Keratinocyte (primary cell): ENCODE measurements around the gene MTIF2. TPM values are rescaled to one million over a fixed set of nuclear protein-coding genes. Genes with fewer than 3 reads are reported as not detected.

Source experiments
- DNase-seq: peaks from one replicate; pipeline ENCODE4 v3.0.0-alpha.2; 2011; ENCODE audit warnings: low read depth, missing footprints, low spot score
- FAIRE-seq: peaks from 2 replicates; lab custom pipeline; 2011; peaks lifted over from hg19 to GRCh38; lab: Jason Lieb, UNC
- H2AFZ ChIP-seq: 2 replicates; pipeline ENCODE4 v1.6.0; 2012; ENCODE audit warnings: low read length, control low read depth, inconsistent platforms; ENCODE audit not compliant: control insufficient read depth
- H3K27ac ChIP-seq: 2 replicates; pipeline ENCODE4 v1.5.1; 2011; ENCODE audit warnings: low read length; ENCODE audit not compliant: control insufficient read depth, insufficient read depth
- H3K27me3 ChIP-seq: 3 replicates; pipeline ENCODE4 v1.6.0; 2011; ENCODE audit warnings: low read length; ENCODE audit not compliant: control insufficient read depth, insufficient read depth; ENCODE audit errors: extremely low read depth
- H3K36me3 ChIP-seq, 2 experiments: 2 replicates in 1 of 2; 3 replicates in 1 of 2; pipeline ENCODE4 v1.5.1; 2011; ENCODE audit warnings: low read length in 2 of 2, mild to moderate bottlenecking in 1 of 2; ENCODE audit not compliant: control insufficient read depth in 2 of 2, insufficient read depth in 2 of 2; ENCODE audit errors: extremely low read depth in 1 of 2
- H3K4me1 ChIP-seq: 3 replicates; pipeline ENCODE4 v1.5.1; 2011; ENCODE audit warnings: low read length; ENCODE audit not compliant: control insufficient read depth, insufficient read depth; ENCODE audit errors: extremely low read depth
- H3K4me2 ChIP-seq: 3 replicates; pipeline ENCODE4 v1.6.0; 2011; ENCODE audit warnings: low read depth, low read length; ENCODE audit not compliant: control insufficient read depth, insufficient read depth; ENCODE audit errors: extremely low read depth
- H3K4me3 ChIP-seq, 3 experiments: fragments of 200-600 bp in 1 of 3; sonication (generic) in 1 of 3; 2 replicates in 2 of 3; 3 replicates in 1 of 3; pipeline ENCODE4 v1.5.1; 2011 to 2016; ENCODE audit warnings: low read length in 3 of 3, mild to moderate bottlenecking in 3 of 3, control low read depth in 2 of 3, inconsistent platforms in 1 of 3, low read depth in 1 of 3, mixed read lengths in 1 of 3, mixed run types in 1 of 3, moderate library complexity in 1 of 3; ENCODE audit not compliant: control insufficient read depth in 2 of 3, insufficient read depth in 2 of 3; ENCODE audit errors: extremely low read depth in 1 of 3
- H3K79me2 ChIP-seq: 2 replicates; pipeline ENCODE4 v1.6.0; 2012; ENCODE audit warnings: low read length; ENCODE audit not compliant: control insufficient read depth, insufficient read depth
- H3K9ac ChIP-seq: 3 replicates; pipeline ENCODE4 v1.6.0; 2011; ENCODE audit warnings: low read length; ENCODE audit not compliant: control insufficient read depth, insufficient read depth; ENCODE audit errors: extremely low read depth
- H3K9me1 ChIP-seq: 3 replicates; pipeline ENCODE4 v1.6.0; 2011; ENCODE audit warnings: low read length; ENCODE audit not compliant: control insufficient read depth, insufficient read depth; ENCODE audit errors: extremely low read depth
- H3K9me3 ChIP-seq: 2 replicates; pipeline ENCODE4 v1.5.1; 2012; ENCODE audit warnings: low read depth, low read length; ENCODE audit not compliant: control insufficient read depth
- H4K20me1 ChIP-seq: 3 replicates; pipeline ENCODE4 v1.6.0; 2011; ENCODE audit warnings: low read length; ENCODE audit not compliant: control insufficient read depth, insufficient read depth; ENCODE audit errors: extremely low read depth
- CTCF ChIP-seq, 3 experiments: IDR thresholded peaks in 1 of 3; conservative IDR thresholded peaks in 1 of 3; optimal IDR thresholded peaks in 1 of 3; 2 replicates in 2 of 3; 3 replicates in 1 of 3; pipeline versions ENCODE3 to v1.5.1; 2011; ENCODE audit warnings: low read length in 3 of 3, mild to moderate bottlenecking in 3 of 3, moderate library complexity in 2 of 3, control low read depth in 1 of 3, inconsistent platforms in 1 of 3; ENCODE audit not compliant: insufficient read depth in 2 of 3; ENCODE audit errors: extremely low read depth in 1 of 3
- EZH2 ChIP-seq: IDR thresholded peaks from one replicate; pipeline ENCODE4 v1.6.1; 2012; ENCODE audit warnings: inconsistent platforms, mild to moderate bottlenecking, low read length, moderate library complexity
- dilution Hi-C: fragments of 300-500 bp; cut with MboI; formaldehyde crosslinking; loops from one replicate; pipeline ENCODE4 v1.7.0; 2020; ENCODE audit warnings: low sequenced_read_pairs; ENCODE audit not compliant: extremely low pct_ligation_motif_present
- polyA plus RNA-seq, 5 experiments: library from polyadenylated mRNA; depleted of rRNA in 3 of 5; stranded (reverse) in 3 of 5; stranded (forward) in 1 of 5; unstranded in 1 of 5; fragments of >200 nt; gene quantifications; 1 replicate in 1 of 5; 2 replicates in 3 of 5; 3 replicates in 1 of 5; pipeline versions ENCODE4 v1.2.1 to v1.2.3, GENCODE V29; 2011 to 2012; ENCODE audit warnings: missing spikeins in 2 of 5, low read depth in 1 of 5, low replicate concordance in 1 of 5

The MTIF2 gene
- polyA plus RNA-seq, 1 donor (not counting 4 experiments of a cell fraction or from before 2014, with no cell fraction given): 38.9 TPM

GRCh38 chr2:55223958-55224760 is 44.9 kb downstream of the MTIF2 start:
- no peaks in the 10 kb centered on the region for H3K27me3 ChIP-seq
- dilution Hi-C loops: no loop called here
- no peak overlapping the region for H3K9ac ChIP-seq
- H3K36me3 ChIP-seq: peaks cover 0 to 4% of the 10 kb centered on the region in 2 experiments
- no peak for TF ChIP-seq CTCF (optimal IDR thresholded peaks at IDR 0.05 in 1 of 3, IDR thresholded peaks at IDR 0.05 in 1 of 3, conservative IDR thresholded peaks at IDR 0.05 in 1 of 3; ENCODE audit: extremely low read depth in 1 of 3, insufficient read depth in 2 of 3, low read length in 3 of 3)
- no peak for TF ChIP-seq EZH2
- H3K9me1 ChIP-seq: no peaks in the 10 kb centered on the region
- no peaks in the 10 kb centered on the region for H3K9me3 ChIP-seq
- H3K4me2 ChIP-seq: peak overlapping the region; percentile 74
- H4K20me1 ChIP-seq: no peaks in the 10 kb centered on the region
- no peak overlapping the region for H2AFZ ChIP-seq
- peaks cover 25% of the 10 kb centered on the region for H3K79me2 ChIP-seq
- DNase-seq (no peak), FAIRE-seq (no peak)
- no peak overlapping the region for H3K4me3 ChIP-seq
- no peak overlapping the region for H3K27ac ChIP-seq
- H3K4me1 ChIP-seq: peaks cover 4% of the 10 kb centered on the region

- no peak overlapping the region for H3K9ac ChIP-seq
- H3K79me2 ChIP-seq: no peaks in the 10 kb centered on the region
- H3K4me3 ChIP-seq: no peak overlapping the region
- H3K36me3 ChIP-seq: no peaks in the 10 kb centered on the region
- no peaks in the 10 kb centered on the region for H3K9me3 ChIP-seq
- H2AFZ ChIP-seq: no peak overlapping the region
- no peak for TF ChIP-seq CTCF (optimal IDR thresholded peaks at IDR 0.05 in 1 of 3, IDR thresholded peaks at IDR 0.05 in 1 of 3, conservative IDR thresholded peaks at IDR 0.05 in 1 of 3; ENCODE audit: extremely low read depth in 1 of 3, insufficient read depth in 2 of 3, low read length in 3 of 3)
- TF ChIP-seq EZH2: no peak
- FAIRE-seq: no peak
- no peak for DNase-seq
- H3K9me1 ChIP-seq: no peaks in the 10 kb centered on the region
- H3K27me3 ChIP-seq: no peaks in the 10 kb centered on the region
- H3K4me1 ChIP-seq: no peaks in the 10 kb centered on the region
- H3K27ac ChIP-seq: no peak overlapping the region
- dilution Hi-C loops: no loop called here
- H4K20me1 ChIP-seq: no peaks in the 10 kb centered on the region
- no peak overlapping the region for H3K4me2 ChIP-seq
Observed at GRCh38 chr2:55213822-55214221, 55.2 kb downstream of the MTIF2 start.
